BE2C (cell line): ENCODE data around the gene TLR9.

Experiments
- DNase-seq: peaks from one replicate; pipeline ENCODE4 v3.0.0-alpha.2; 2020
- H3K27me3 ChIP-seq: fragments of 250-450 bp; sonication (Bioruptor Pico); 2 replicates; pipeline ENCODE4 v1.5.1; 2020; ENCODE audit warnings: mild to moderate bottlenecking
- H3K36me3 ChIP-seq: fragments of 250-450 bp; sonication (Bioruptor Pico); 2 replicates; pipeline ENCODE4 v1.5.1; 2020; ENCODE audit warnings: mild to moderate bottlenecking
- H3K4me1 ChIP-seq: fragments of 250-450 bp; sonication (Bioruptor Pico); 2 replicates; pipeline ENCODE4 v1.5.1; 2020
- H3K4me3 ChIP-seq: 2 replicates; pipeline ENCODE4 v1.5.1; 2011; ENCODE audit warnings: low read depth, low read length
- H3K9me3 ChIP-seq: fragments of 250-450 bp; sonication (Bioruptor Pico); 2 replicates; pipeline ENCODE4 v1.5.1; 2020
- CTCF ChIP-seq: IDR thresholded peaks from 2 replicates; pipeline ENCODE4 v1.5.1; 2012; ENCODE audit warnings: mild to moderate bottlenecking, low read depth, low read length

TLR9 gene

GRCh38 chr3:52210037-52210436, 15.4 kb downstream of the TLR9 start:
- Histone ChIP-seq H3K4me1 (no peaks in the 10 kb centered on the region), H3K9me3 (no peaks in the 10 kb centered on the region), H3K4me3 (no peak overlapping the region), H3K36me3 (peaks cover 40% of the 10 kb centered on the region), H3K27me3 (no peaks in the 10 kb centered on the region)
- DNase-seq: no peak
- TF ChIP-seq CTCF: no peak

GRCh38 chr3:52208556-52208955, 16.9 kb downstream of the TLR9 start:
- no peak for DNase-seq

DNA sequence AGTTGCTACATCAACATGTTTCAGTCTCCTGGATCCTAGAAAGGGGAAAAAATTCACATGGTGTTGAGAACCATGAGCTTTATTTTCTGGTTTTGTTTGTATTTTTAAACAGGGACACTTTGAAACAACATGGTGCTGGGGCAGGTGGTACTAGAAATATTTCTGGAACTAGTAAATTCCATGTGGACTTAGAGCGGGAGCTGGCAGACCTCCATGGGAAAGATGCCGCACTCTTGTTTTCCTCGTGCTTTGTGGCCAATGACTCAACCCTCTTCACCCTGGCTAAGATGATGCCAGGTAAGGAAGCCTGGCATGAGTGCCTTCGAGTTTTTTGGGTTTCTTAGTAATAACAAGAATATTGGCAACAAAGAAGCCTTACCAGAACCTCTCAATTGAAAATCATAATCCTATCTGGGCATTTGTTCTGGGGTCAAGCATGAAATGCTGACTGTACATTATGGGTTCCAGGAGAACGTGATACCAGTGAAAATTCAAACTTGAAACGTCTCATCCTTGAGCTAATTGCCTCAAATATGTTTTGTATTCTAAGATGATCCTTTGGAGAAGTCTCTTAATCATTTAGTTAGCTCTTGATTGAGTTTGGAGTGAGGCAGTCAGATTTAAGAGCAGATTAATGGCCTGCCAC, 19.6 kb downstream of the TLR9 start:
- Histone ChIP-seq H3K27me3 (no peaks in the 10 kb centered on the region), H3K36me3 (peaks cover 43% of the 10 kb centered on the region), H3K4me3 (no peak overlapping the region), H3K9me3 (no peaks in the 10 kb centered on the region), H3K4me1 (no peaks in the 10 kb centered on the region)
- no peak for TF ChIP-seq CTCF
- no peak for DNase-seq

More at GRCh38 chr3:52208556-52208955, 16.9 kb downstream of the TLR9 start:
- no peak for TF ChIP-seq CTCF
- Histone ChIP-seq H3K9me3 (no peaks in the 10 kb centered on the region), H3K4me1 (no peaks in the 10 kb centered on the region), H3K4me3 (no peak overlapping the region), H3K27me3 (no peaks in the 10 kb centered on the region), H3K36me3 (peaks cover 49% of the 10 kb centered on the region)

GRCh38 chr3:52204337-52205073, 20.9 kb downstream of the TLR9 start:
- H3K4me1 ChIP-seq: no peaks in the 10 kb centered on the region
- H3K9me3 ChIP-seq: no peaks in the 10 kb centered on the region
- no peaks in the 10 kb centered on the region for H3K27me3 ChIP-seq
- DNase-seq: no peak
- TF ChIP-seq CTCF: no peak
- H3K36me3 ChIP-seq: peaks cover 38% of the 10 kb centered on the region
- no peak overlapping the region for H3K4me3 ChIP-seq

DNA sequence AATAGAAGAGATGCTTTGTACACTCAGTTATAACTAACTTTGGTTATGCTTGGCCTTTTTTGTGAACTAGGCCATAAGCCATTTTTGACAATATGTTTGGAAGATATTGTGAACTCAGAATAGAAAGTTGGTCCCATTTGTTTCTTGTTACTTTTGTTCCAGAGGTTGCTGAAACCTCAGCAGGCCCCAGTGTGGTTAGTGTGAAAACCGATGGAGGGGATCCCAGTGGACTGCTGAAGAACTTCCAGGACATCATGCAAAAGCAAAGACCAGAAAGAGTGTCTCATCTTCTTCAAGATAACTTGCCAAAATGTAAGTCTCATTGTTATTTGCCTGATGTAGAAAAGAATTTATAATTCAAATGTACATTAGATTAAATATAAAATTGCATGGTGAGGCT, 21.7 kb downstream of the TLR9 start:
- no peaks in the 10 kb centered on the region for H3K27me3 ChIP-seq
- TF ChIP-seq CTCF: no peak
- H3K4me3 ChIP-seq: no peak overlapping the region
- H3K9me3 ChIP-seq: no peaks in the 10 kb centered on the region
- peaks cover 39% of the 10 kb centered on the region for H3K36me3 ChIP-seq
- DNase-seq: no peak
- no peaks in the 10 kb centered on the region for H3K4me1 ChIP-seq
